GM10266 (cell line): ENCODE measurements around the gene PRKAR1B.

Source experiments
- DNase-seq: peaks from one replicate; pipeline ENCODE4 v3.0.0; 2012; ENCODE audit errors: extremely low spot score
- CTCF ChIP-seq: IDR thresholded peaks from 2 replicates; pipeline ENCODE4 v1.5.1; 2012; ENCODE audit warnings: mild to moderate bottlenecking, low read depth; ENCODE audit not compliant: control insufficient read depth, insufficient read depth; ENCODE audit errors: missing control alignments

PRKAR1B gene

GRCh38 chr7:600149-601035, 126.7 kb downstream of the PRKAR1B start:
- TF ChIP-seq CTCF, result no peak
- no peak for DNase-seq

GRCh38 chr7:598899-599298, 128.2 kb downstream of the PRKAR1B start:
- TF ChIP-seq CTCF, result no peak
- DNase-seq, result no peak

GRCh38 chr7:597348-598178, 129.5 kb downstream of the PRKAR1B start:
- DNase-seq, result no peak
- no peak for TF ChIP-seq CTCF

- TF ChIP-seq CTCF, result no peak
- no peak for DNase-seq
These were observed 130.3 kb downstream of the PRKAR1B start for GRCh38 chr7:596819-597182.

GRCh38 chr7:596071-596818, 130.8 kb downstream of the PRKAR1B start:
- TF ChIP-seq CTCF, result no peak
- DNase-seq, result no peak

- DNase-seq, result no peak
- TF ChIP-seq CTCF, result no peak
These were observed 131.5 kb downstream of the PRKAR1B start for GRCh38 chr7:595621-596010.
